ENCODE results near the gene PTGFRN.

DNA sequence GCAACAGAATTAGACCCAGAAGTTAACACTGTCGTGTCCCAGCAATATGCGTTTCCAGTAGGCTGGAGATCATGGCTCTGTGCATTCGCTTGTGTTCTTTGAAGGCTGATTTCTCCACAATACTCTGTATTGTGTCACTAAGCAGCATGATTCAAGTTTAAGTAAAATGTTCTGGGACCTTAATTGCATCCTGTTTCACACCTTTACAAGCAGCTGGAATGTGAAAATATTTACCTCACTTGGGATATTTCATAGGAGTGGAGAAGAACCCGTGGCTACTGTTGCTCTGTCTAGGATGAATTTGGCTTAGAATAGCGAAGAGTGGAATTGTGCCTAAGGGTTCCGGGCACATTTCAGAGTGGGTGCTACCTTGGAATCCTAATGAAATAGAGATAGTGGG, 6.3 kb downstream of the PTGFRN start:
- TF ChIP-seq, protein P1, sequence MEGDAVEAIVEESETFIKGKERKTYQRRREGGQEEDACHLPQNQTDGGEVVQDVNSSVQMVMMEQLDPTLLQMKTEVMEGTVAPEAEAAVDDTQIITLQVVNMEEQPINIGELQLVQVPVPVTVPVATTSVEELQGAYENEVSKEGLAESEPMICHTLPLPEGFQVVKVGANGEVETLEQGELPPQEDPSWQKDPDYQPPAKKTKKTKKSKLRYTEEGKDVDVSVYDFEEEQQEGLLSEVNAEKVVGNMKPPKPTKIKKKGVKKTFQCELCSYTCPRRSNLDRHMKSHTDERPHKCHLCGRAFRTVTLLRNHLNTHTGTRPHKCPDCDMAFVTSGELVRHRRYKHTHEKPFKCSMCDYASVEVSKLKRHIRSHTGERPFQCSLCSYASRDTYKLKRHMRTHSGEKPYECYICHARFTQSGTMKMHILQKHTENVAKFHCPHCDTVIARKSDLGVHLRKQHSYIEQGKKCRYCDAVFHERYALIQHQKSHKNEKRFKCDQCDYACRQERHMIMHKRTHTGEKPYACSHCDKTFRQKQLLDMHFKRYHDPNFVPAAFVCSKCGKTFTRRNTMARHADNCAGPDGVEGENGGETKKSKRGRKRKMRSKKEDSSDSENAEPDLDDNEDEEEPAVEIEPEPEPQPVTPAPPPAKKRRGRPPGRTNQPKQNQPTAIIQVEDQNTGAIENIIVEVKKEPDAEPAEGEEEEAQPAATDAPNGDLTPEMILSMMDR (IDR thresholded peaks at IDR 0.05) = no peak
- no peak for TF ChIP-seq POLR2A (IDR thresholded peaks at IDR 0.05)
